ENCODE measurements around the gene SKOR2. TPM values are rescaled to one million over a fixed set of nuclear protein-coding genes. Genes with fewer than 3 reads are reported as not detected.

SKOR2 gene
- total RNA-seq, 1 experiment from 2014 or later = not detected

GRCh38 chr18:47280121-47280520, 28.7 kb upstream of the SKOR2 start:
- Histone ChIP-seq H3K27me3 (ENCODE audit: insufficient read depth, low read length) (peaks cover 55% of the 10 kb centered on the region), H3K4me3 (replicated peaks in 1 of 2; ENCODE audit: low read depth in 1 of 2, low read length in 2 of 2) (no peak overlapping the region), H4K20me1 (ENCODE audit: insufficient read depth) (no peaks in the 10 kb centered on the region), H3K27ac (ENCODE audit: low read depth, low read length) (no peak overlapping the region), H3K79me2 (ENCODE audit: insufficient read depth, low read length) (no peaks in the 10 kb centered on the region), H3K36me3 (ENCODE audit: control insufficient read depth in 1 of 2, insufficient read depth in 2 of 2, low read length in 2 of 2) (no peaks in the 10 kb centered on the region), H2AFZ (ENCODE audit: low read depth, low read length, poor library complexity, severe bottlenecking) (no peak overlapping the region), H3K9me2 (ENCODE audit: insufficient read depth) (no peaks in the 10 kb centered on the region), H3K9ac (ENCODE audit: low read length) (no peak overlapping the region), H3K9me3 (ENCODE audit: control insufficient read depth in 1 of 2, insufficient read depth in 1 of 2, low read depth in 1 of 2, low read length in 2 of 2) (no peaks in the 10 kb centered on the region), H3K4me1 (ENCODE audit: control insufficient read depth in 1 of 2, insufficient read depth in 2 of 2, low read length in 2 of 2) (no peaks in the 10 kb centered on the region), H3K4me2 (ENCODE audit: low read length) (no peak overlapping the region)
- no peak for ATAC-seq
- ChIA-PET POLR2A (no interaction called here), RAD21 (ENCODE audit: low non-redundant PET in 1 of 2, low total read pairs in 2 of 2, uncharacterized antibody in 2 of 2, unreplicated experiment in 2 of 2) (no interaction called here), CTCF (no interaction called here)
- intact Hi-C loops (cut with micrococcal nuclease) = loop anchor here (5.0 to 10.0 kb wide), 2 partner anchors 228 to 465 kb away; no protein-coding TSS in a partner anchor
- TF ChIP-seq ATF3 (IDR thresholded peaks at IDR 0.05) (no peak), SIN3A (IDR thresholded peaks at IDR 0.05; ENCODE audit: low read depth) (no peak), SRF (IDR thresholded peaks at IDR 0.05; ENCODE audit: low read depth) (no peak), TCF7L2 (IDR thresholded peaks at IDR 0.05; ENCODE audit: borderline replicate concordance, extremely low read depth, insufficient read depth, insufficient read length) (no peak), EZH2phosphoT487 (IDR thresholded peaks at IDR 0.05; ENCODE audit: borderline replicate concordance) (no peak), EZH2 (IDR thresholded peaks at IDR 0.05) (no peak), ELF1 (IDR thresholded peaks at IDR 0.05; ENCODE audit: borderline replicate concordance, low read depth) (no peak), JUND (IDR thresholded peaks at IDR 0.05) (no peak), ZFX (IDR thresholded peaks at IDR 0.05) (no peak), RAD21 (IDR thresholded peaks at IDR 0.05; ENCODE audit: low read depth) (no peak), REST (IDR thresholded peaks at IDR 0.05; ENCODE audit: low read depth) (no peak), EGR1 (IDR thresholded peaks at IDR 0.05; ENCODE audit: low read depth) (no peak), POLR2AphosphoS5 (IDR thresholded peaks at IDR 0.05; ENCODE audit: low read depth, low read length) (no peak), CBX3 (IDR thresholded peaks at IDR 0.05; ENCODE audit: low read depth) (no peak), MAX (IDR thresholded peaks at IDR 0.05) (no peak), ZNF274 (IDR thresholded peaks at IDR 0.05; ENCODE audit: low read depth, low read length) (no peak), POLR2A (IDR thresholded peaks at IDR 0.05; ENCODE audit: borderline replicate concordance, extremely low read depth, insufficient read depth, insufficient read length) (no peak)
- DNase-seq (ENCODE audit: low read depth, low spot score) = no peak
- BruUV-seq (replicated peaks) = no TSS peak

Measured in HCT116 (cell line).